ENCODE results near the gene ETV3. TPM values are rescaled to one million over a fixed set of nuclear protein-coding genes. Genes with fewer than 3 reads are reported as not detected.

Gene ETV3
- total RNA-seq, 1 donor from 2014 or later: 39.0 TPM

GRCh38 chr1:157161901-157162300 is 23.7 kb upstream of the ETV3 start:
- H3K36me3 Mint-ChIP-seq (ENCODE audit: unreplicated experiment): no peaks in the 10 kb centered on the region
- TF ChIP-seq CTCF (IDR thresholded peaks at IDR 0.05; ENCODE audit: partially characterized antibody, unreplicated experiment): no peak
- no peak for DNase-seq
- peaks cover 4% of the 10 kb centered on the region for H3K9me3 Mint-ChIP-seq (ENCODE audit: unreplicated experiment)
- H3K27me3 Mint-ChIP-seq (ENCODE audit: unreplicated experiment): peaks cover 6% of the 10 kb centered on the region
- no peak overlapping the region for H3K4me3 Mint-ChIP-seq (ENCODE audit: unreplicated experiment)
- peaks cover 4% of the 10 kb centered on the region for H3K4me1 Mint-ChIP-seq (ENCODE audit: low read depth, unreplicated experiment)
- no peak overlapping the region for H3K27ac Mint-ChIP-seq (ENCODE audit: unreplicated experiment)

- peaks cover 4% of the 10 kb centered on the region for H3K9me3 Mint-ChIP-seq (ENCODE audit: unreplicated experiment)
- no peak overlapping the region for H3K4me3 Mint-ChIP-seq (ENCODE audit: unreplicated experiment)
- H3K4me1 Mint-ChIP-seq (ENCODE audit: low read depth, unreplicated experiment): peaks cover 14% of the 10 kb centered on the region
- H3K27ac Mint-ChIP-seq (ENCODE audit: unreplicated experiment): no peak overlapping the region
- TF ChIP-seq CTCF (IDR thresholded peaks at IDR 0.05; ENCODE audit: partially characterized antibody, unreplicated experiment): no peak
- no peaks in the 10 kb centered on the region for H3K36me3 Mint-ChIP-seq (ENCODE audit: unreplicated experiment)
- peaks cover 8% of the 10 kb centered on the region for H3K27me3 Mint-ChIP-seq (ENCODE audit: unreplicated experiment)
- no peak for DNase-seq
Observed at GRCh38 chr1:157158967-157159366, 20.8 kb upstream of the ETV3 start.

- DNase-seq: no peak
- Mint-ChIP-seq H3K27me3 (ENCODE audit: unreplicated experiment) (peaks cover 6% of the 10 kb centered on the region), H3K27ac (ENCODE audit: unreplicated experiment) (no peak overlapping the region)
Observed at GRCh38 chr1:157157501-157158190, 19.5 kb upstream of the ETV3 start.

GRCh38 chr1:157156058-157156541 is 17.9 kb upstream of the ETV3 start:
- TF ChIP-seq CTCF (IDR thresholded peaks at IDR 0.05; ENCODE audit: partially characterized antibody, unreplicated experiment): peak; percentile 97
- DNase-seq: peak; percentile 85
- no peaks in the 10 kb centered on the region for H3K9me3 Mint-ChIP-seq (ENCODE audit: unreplicated experiment)
- no peaks in the 10 kb centered on the region for H3K36me3 Mint-ChIP-seq (ENCODE audit: unreplicated experiment)
- peak overlapping the region; percentile 46 for H3K4me3 Mint-ChIP-seq (ENCODE audit: unreplicated experiment)
- H3K27ac Mint-ChIP-seq (ENCODE audit: unreplicated experiment): no peak overlapping the region
- peaks cover 23% of the 10 kb centered on the region for H3K4me1 Mint-ChIP-seq (ENCODE audit: low read depth, unreplicated experiment)
- H3K27me3 Mint-ChIP-seq (ENCODE audit: unreplicated experiment): peaks cover 6% of the 10 kb centered on the region

More at GRCh38 chr1:157157501-157158190, 19.5 kb upstream of the ETV3 start:
- H3K4me3 Mint-ChIP-seq (ENCODE audit: unreplicated experiment): no peak overlapping the region
- H3K9me3 Mint-ChIP-seq (ENCODE audit: unreplicated experiment): peaks cover 3% of the 10 kb centered on the region
- peaks cover 20% of the 10 kb centered on the region for H3K4me1 Mint-ChIP-seq (ENCODE audit: low read depth, unreplicated experiment)
- TF ChIP-seq CTCF (IDR thresholded peaks at IDR 0.05; ENCODE audit: partially characterized antibody, unreplicated experiment): no peak
- H3K36me3 Mint-ChIP-seq (ENCODE audit: unreplicated experiment): no peaks in the 10 kb centered on the region

- H3K4me3 Mint-ChIP-seq (ENCODE audit: unreplicated experiment): peak overlapping the region; percentile 46
- DNase-seq: no peak
- no peak for TF ChIP-seq CTCF (IDR thresholded peaks at IDR 0.05; ENCODE audit: partially characterized antibody, unreplicated experiment)
Observed at GRCh38 chr1:157155658-157156057, 17.5 kb upstream of the ETV3 start.

More at GRCh38 chr1:157155658-157156057, 17.5 kb upstream of the ETV3 start:
- no peaks in the 10 kb centered on the region for H3K36me3 Mint-ChIP-seq (ENCODE audit: unreplicated experiment)
- H3K4me1 Mint-ChIP-seq (ENCODE audit: low read depth, unreplicated experiment): peaks cover 23% of the 10 kb centered on the region
- H3K9me3 Mint-ChIP-seq (ENCODE audit: unreplicated experiment): no peaks in the 10 kb centered on the region
- peaks cover 6% of the 10 kb centered on the region for H3K27me3 Mint-ChIP-seq (ENCODE audit: unreplicated experiment)
- H3K27ac Mint-ChIP-seq (ENCODE audit: unreplicated experiment): no peak overlapping the region
